HG02642 (cell line): ENCODE results near the gene PPP2R2C.

Source experiments
- ATAC-seq: cut with Tn5 transposase; IDR thresholded peaks from one replicate; pipeline ENCODE4 v1.9.1; 2021; ENCODE audit warnings: mild to moderate bottlenecking; ENCODE audit not compliant: unreplicated experiment, poor library complexity

Gene PPP2R2C

DNA sequence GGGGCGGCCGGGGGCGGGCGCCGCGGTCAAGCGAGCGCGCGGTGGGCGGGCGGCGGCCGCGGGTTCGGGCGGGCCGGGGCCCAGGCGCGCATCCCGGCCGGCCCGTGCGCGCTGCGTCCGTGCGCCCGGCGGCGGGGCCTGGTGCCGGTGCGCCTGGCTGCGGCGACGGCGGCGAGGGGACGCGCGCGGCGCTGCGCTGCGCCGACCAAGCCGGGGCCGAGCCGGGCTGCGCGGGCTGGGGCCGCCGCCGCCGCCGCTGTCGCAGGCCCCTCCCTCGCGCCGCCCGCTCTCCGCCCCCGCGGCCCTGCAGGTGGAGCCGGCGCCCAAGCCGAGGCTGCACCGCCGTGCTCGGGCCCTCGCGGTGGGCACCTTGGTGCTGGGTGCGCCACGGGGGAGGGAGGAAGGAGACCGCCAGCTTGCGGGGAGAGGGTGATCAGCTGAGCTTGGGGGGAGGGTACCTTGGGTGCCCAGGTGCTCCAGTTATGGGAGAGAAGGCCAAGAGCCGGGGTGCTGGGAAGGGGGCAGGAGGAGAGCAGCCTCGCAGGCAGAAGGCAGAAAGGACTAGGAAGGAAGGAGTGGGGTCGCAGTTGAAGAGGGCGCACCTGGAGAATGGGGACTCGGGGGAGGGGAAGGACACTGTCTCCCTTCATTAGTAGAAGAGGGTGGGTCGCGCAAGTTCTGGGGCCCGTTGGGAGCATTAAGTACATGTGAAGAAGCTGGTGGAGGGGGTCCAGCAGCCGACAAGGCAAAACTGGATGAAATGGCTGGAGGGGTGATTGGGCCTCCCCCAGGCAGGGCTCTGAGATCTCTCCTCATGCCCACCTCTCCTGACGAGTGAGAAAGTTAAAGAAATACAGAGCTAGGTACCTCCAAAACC, at the start of gene PPP2R2C:
TSS of gene PPP2R2C (minus strand) at position 228 of the 877 bp plus-strand sequence. CDS start 385 bp downstream, outside the sequence.
- ATAC-seq = no peak

- ATAC-seq = no peak
Observed at GRCh38 chr4:6520978-6521377, 48.6 kb upstream of the PPP2R2C start.

DNA sequence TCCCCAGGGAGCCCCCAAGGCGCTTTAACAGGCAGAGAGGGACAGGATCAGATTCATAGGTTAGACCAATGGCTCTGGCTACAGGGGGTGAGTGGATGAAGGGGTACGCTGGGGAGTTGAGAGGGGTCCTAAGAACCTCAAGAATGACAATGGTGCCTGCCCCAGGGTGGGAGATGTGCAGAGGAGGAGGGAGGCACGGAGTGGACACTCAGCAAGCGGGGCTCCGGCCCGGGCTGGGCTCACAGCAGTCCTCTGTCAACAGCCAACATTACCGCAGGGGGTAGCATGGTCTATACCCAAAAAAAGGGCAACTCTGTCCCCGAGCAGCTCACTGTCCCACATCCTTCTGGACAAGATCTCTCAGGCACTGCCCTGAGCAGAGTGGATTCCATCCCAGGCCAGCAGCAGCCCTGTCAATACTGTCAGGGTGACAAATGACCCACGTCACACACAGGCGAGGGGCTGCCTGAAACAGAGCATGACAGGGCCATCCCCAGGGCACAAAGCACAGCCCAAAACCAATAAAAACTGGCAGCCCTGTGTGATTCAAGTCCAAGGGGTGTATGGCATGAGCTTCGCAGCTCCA, 47.7 kb upstream of the PPP2R2C start:
- ATAC-seq = no peak

DNA sequence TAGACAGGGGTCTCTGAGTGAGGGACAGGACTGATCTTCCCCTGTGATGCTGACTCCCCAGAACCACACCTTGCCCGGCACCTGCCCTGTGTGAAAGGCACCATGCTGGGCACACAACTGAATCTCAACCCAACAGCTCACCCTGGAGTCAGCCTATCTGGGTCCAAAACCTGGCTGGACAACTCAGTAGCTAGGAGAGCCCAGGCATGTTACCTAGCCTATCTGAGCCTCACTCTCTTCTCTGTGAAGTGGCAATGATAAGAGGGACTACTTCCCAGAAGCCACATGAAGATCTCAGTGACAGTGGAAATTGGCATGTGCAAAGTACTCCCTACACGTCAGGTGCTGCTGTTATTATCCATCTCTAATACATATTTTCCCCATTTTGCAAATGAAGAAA, 44.8 kb upstream of the PPP2R2C start:
- ATAC-seq = no peak

DNA sequence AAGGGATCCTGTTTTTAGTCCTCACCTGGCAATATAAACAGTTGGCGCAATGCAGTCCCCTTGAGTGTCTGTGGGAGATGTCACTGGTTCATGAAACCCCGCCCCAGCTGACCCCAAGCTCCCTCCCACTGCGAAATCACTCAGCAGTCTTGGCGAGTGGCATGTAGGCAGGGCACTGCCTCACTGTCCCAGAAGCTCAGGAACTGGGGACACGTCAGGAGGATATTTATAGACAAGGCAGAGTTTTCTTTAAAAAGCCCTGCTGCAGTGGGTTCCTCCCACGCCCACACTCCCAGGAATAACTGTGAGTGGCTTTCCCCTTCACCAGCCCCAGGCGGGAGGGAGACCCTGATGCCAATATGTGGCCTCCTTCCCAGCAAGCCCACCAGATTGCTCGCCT, 44.3 kb upstream of the PPP2R2C start:
- no peak for ATAC-seq

- no peak for ATAC-seq
Observed at GRCh38 chr4:6516281-6516680, 43.9 kb upstream of the PPP2R2C start.

DNA sequence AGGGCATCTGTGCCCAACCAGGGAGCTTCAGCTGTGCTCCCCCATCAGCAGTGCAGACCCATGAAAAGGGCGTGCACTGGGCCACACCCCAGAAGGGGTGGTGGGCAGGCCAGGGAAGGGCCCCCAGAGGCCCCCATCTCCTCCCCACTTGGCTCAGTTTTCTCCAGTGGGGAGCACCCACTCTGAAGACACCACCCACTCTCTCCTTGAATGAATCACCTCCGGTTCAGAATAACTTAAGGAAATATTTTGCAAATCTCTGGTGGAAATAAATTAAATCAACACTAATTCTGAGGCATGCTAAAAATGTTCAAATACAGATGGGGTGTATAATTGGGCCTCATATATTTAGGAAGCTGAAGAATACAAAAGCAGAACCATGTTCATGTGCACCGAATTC, 41.3 kb upstream of the PPP2R2C start:
- no peak for ATAC-seq

DNA sequence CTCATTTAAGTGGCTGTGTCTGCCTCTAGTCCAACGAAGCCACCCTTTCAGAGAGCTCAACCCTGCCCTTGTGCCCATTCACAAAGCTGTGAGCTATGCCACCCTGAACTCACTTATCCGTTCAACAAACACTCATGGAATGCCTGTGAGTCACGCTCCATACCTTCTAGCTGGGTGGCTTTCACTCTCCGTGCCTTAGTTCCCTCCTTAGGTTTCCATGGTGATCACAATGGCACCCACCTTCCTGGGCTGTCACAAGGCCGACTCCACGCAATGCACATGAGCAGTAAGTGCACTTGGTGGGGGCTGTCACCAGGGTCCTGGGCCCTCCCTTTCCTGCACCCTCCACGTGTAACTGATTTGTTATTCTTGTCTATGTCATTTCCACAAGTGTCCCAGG, 37.2 kb upstream of the PPP2R2C start:
- no peak for ATAC-seq

DNA sequence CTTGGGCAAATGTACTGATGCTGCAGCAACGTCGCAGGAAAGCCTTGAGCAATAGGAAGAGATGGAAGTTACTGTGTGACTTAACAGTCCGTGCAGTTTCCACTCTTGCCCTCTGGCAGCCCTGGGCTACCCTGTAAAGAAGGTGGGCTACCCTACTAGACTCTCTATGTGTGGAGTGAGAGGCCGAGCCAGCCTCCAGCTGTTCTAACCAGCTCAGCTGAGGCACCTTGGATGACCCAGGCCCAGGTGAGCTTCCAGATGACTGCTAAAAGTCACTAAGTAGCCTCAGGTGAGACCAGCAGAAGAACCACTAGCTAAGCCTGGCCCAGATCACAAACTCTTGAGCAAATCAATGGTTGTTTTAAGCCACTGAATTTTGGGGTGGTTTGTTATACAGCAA, 34.9 kb upstream of the PPP2R2C start:
- ATAC-seq = no peak

GRCh38 chr4:6506616-6507140, 34.3 kb upstream of the PPP2R2C start:
- no peak for ATAC-seq

DNA sequence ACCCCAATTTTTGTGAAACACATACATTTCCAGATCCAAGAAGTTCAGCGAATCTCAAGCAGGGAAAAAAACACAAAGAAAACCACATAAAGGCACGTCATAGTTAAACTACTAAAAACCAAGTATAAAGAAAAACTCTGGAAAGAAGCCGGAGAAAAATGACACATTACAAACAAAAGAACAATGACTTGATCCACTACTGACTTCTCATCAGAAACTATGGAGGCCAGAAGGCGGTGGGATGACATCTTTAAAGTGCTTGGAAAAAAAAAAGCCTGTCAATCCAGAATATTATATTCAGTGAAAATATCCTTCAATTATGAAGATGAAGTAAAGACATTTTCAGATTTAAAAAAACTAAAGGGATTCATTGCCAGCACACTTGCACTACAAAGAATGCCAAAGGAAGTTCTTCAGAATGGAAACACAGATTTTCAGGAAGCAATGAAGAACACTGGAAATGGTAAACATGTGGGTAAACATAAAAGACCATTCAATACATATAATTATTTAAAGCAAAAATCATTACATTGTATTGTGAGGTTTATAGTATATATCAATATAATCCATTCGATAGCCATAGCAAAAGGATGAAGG, 32.6 kb upstream of the PPP2R2C start:
- ATAC-seq = no peak

- no peak for ATAC-seq
Observed at GRCh38 chr4:6502747-6503465, 30.5 kb upstream of the PPP2R2C start.

DNA sequence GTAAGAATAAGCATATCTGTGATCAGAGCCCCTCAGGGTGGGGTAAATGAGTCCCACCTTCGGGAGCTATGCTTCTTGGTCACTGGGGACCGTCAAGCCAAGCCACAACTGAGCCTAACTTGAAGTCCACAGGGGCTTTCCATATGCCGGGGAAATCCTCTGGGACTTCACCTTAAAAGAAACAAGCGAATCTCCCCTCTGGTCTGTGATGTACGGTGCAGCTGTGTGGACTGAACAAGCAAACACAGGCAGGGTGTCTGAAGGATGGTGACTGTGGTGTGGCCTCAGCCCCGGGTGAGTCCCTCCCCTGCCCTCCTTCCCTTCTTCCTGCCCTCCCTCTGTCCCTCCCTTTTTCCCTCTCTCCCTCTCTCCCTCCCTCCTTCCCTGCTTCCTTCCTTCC, 29.7 kb upstream of the PPP2R2C start:
- no peak for ATAC-seq

GRCh38 chr4:6501171-6501570, 28.8 kb upstream of the PPP2R2C start:
- no peak for ATAC-seq

DNA sequence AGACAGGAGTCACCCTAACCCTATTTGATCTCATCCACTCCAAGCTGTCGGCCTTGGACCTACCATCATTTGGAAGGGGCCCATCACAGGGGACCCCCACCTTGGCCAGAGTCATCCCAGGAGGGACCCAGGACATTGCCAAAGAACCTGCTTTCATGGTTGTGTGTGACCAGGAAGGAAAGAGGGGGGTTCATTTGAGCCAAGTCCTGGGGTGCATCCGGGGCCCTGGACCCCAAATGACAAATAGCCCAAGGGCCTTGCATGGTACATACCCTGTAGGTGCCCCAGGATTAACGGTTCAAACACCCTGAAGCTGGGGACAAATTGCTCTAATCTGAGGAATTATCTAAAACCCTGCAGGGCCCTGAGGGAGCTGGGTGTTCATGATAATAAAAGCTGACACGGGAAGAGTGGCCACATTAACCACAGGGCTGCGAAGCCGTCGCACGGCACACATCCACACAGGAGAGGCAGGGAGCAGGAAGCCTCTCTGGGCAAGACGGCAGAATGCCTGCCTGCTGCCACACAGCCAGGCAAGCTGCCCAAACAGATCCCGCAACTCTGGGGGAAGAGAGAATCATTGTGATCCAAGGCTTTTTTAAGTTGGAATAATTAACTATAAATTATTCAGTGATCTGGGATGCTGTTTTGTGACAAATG, 28.2 kb upstream of the PPP2R2C start:
- ATAC-seq = no peak

- ATAC-seq = no peak
Observed at GRCh38 chr4:6499238-6499600, 26.8 kb upstream of the PPP2R2C start.

DNA sequence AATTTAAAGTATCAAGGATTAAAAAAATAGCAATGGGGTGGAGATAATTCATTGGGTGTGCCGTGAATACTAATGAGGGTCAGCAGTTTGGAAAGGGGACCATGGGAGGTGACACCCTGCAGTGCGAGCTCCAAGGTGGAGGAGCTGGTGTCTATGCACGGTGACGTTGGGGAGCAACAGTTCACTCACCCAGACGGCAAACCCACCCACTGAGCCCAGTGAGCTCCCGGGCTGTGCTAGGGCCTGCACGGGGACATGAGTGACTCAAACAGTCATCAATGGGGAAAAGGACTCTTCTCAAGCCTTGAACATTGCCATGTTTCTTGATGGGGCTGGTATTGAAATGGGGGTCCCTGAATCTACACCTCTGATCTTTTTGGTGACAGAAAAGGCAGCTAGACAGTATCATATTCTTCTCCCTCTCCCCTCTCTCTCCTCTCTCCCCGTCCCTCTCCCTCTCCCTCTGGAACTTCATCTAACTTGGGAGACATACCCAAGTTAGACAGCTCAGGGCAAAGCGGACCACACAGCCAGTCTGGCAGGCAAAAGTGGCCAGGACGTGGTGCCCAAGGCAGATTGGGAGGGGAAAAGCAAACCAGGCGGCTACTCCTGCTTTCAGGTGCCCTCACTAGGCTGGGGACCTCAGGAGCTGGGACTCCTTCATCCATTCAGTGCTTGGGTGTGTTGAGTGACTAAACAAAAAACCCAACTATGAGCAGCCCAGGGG, 26.3 kb upstream of the PPP2R2C start:
- no peak for ATAC-seq

DNA sequence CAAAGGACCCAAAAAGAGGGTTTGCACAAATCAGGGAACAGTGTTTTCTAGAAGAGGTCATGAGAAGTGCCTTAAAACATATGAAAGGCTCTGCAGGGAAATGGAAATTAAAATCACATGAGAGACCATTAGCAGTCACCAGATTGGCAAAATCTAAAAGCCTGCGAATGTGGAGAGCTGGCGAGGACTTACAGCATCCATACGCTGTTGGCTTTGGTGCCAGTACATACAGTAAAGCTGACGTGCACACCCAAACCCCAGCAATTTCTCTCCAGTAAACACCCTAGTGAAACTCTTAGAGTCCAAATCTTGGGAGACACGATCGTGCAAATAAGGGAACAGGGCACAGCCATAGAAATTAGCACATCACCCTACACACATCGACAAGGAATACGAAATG, 25.4 kb upstream of the PPP2R2C start:
- ATAC-seq = no peak

GRCh38 chr4:6495736-6496135, 23.3 kb upstream of the PPP2R2C start:
- ATAC-seq = no peak

GRCh38 chr4:6495296-6495590, 22.8 kb upstream of the PPP2R2C start:
- no peak for ATAC-seq
